Subcutaneous adipose tissue (tissue), 4 donors: ENCODE measurements around the gene LRRC9. TPM values are rescaled to one million over a fixed set of nuclear protein-coding genes. Genes with fewer than 3 reads are reported as not detected.

Experiments
- total RNA-seq, 4 donors: library from RNA; depleted of rRNA; stranded (reverse); fragments of >200 nt; gene quantifications; one replicate each; pipeline ENCODE4 v1.1.0, GENCODE V29; 2016
- TF ChIP-seq, protein P1 (sequence below): fragments of 450-650 bp; IDR thresholded peaks from one replicate; pipeline ENCODE4 v1.5.1; 2016; ENCODE audit warnings: low read depth, mild to moderate bottlenecking, control low read depth, antibody characterized with exemption, moderate library complexity

Gene LRRC9
- total RNA-seq, 4 donors from 2014 or later: 0.17 to 1.5 TPM; not detected in 2

GRCh38 chr14:60035177-60035576, 115.2 kb downstream of the LRRC9 start:
- TF ChIP-seq, protein P1, sequence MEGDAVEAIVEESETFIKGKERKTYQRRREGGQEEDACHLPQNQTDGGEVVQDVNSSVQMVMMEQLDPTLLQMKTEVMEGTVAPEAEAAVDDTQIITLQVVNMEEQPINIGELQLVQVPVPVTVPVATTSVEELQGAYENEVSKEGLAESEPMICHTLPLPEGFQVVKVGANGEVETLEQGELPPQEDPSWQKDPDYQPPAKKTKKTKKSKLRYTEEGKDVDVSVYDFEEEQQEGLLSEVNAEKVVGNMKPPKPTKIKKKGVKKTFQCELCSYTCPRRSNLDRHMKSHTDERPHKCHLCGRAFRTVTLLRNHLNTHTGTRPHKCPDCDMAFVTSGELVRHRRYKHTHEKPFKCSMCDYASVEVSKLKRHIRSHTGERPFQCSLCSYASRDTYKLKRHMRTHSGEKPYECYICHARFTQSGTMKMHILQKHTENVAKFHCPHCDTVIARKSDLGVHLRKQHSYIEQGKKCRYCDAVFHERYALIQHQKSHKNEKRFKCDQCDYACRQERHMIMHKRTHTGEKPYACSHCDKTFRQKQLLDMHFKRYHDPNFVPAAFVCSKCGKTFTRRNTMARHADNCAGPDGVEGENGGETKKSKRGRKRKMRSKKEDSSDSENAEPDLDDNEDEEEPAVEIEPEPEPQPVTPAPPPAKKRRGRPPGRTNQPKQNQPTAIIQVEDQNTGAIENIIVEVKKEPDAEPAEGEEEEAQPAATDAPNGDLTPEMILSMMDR: no peak

DNA sequence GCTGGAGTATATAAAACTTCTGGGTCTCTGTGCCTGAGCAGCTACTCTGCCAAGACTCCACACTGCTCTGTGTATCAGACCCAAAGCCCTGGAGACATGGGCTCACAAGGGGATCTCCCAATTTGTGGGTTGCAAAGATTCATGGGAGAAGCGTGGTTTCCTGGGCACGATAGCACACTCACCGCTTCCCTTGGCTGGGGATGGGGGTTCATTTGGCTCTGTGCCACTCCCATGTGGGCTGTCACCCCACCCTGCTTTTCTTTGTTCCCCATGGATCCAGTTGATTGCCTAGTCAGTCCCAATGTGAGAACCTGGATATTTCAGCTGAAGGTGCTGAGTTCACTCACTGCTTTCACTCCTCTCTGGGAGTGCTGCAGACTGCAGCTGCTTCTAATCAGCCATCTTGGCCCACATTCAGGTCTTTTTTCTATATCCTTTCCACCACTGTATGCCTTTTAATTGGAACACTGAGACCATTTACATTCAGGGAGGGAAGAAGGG, 131.8 kb downstream of the LRRC9 start:
- TF ChIP-seq, protein P1: no peak

- TF ChIP-seq, protein P1: no peak
Measured at GRCh38 chr14:60058087-60058486, 138.1 kb downstream of the LRRC9 start.

- TF ChIP-seq, protein P1: no peak
Measured at GRCh38 chr14:60061371-60061770, 141.4 kb downstream of the LRRC9 start.

DNA sequence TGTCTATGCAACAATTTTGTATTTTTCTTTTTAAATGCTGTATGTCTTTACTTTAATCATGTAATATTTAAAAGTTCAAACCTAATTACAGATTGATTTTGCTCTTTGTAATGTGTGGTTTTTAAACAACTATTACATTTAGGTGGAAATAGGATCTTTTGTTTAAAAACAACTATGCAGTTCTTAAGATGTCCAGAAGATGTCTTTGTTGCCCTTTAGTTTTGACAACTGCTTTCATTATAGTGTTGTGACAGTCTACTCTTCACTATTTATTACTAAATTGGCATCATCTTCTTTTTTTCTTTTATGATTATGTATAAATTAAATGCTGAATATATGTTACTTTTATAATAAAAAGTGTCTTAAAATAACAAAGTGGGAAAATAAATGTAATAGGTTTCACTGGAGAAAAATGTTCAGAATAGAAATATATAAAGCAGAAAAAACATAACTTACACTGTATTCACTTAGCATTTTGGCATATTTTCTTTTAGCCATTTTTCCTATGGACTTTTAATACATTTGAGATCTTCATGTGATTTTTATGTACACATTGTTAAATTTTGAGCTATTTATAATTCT, 144.6 kb downstream of the LRRC9 start:
- TF ChIP-seq, protein P1: no peak

DNA sequence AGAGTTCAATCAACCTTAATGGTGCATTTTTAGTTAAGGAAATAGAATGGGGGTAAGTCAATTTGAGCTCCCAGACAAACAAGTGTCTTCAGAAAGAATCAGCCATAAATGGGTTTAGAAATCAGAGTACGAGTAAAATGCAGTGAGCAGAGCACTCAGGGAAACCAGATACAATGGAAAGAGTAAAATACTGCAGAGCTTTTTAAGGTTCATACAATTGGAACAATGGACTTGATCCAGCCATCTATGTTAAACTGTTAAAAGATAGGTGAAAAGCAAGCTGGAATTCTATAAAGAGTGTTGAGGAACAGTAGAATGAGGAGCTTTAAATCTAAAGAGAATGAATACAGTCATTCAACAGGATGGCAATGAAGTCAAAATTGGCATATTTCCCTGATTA, 147.9 kb downstream of the LRRC9 start:
- TF ChIP-seq, protein P1: no peak

GRCh38 chr14:60079723-60080122, 159.8 kb downstream of the LRRC9 start:
- TF ChIP-seq, protein P1: no peak
